ENCODE data around the gene SCGB3A1.

The SCGB3A1 gene

DNA sequence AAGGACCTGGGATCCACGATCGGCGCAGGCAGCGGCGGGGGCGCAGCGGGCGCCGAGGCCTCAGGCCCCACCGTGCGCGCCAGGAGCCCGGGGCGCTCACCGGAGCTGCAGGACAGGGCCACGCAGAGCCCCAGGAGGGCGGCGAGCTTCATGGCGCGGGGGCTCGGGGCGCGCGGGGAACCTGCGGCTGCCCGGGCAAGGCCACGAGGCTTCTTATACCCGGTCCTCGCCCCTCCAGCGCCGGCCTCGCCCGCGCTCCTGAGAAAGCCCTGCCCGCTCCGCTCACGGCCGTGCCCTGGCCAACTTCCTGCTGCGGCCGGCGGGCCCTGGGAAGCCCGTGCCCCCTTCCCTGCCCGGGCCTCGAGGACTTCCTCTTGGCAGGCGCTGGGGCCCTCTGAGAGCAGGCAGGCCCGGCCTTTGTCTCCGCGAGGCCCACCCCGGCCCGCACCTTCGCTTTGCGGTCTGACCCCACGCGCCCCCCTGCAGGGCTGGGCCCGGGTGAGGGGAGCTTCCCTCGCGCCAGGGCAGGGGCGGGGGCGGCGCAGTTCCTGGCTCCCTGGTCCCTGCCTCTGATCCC is at the start of gene SCGB3A1:
Gene SCGB3A1 (minus strand): TSS at position 189 of the 577 bp plus-strand sequence. CDS start 37 bp downstream, at position 152.
- no peak for DNase-seq

GRCh38 chr5:180640611-180640860 is 49.2 kb upstream of the SCGB3A1 start:
- DNase-seq, result no peak

DNA sequence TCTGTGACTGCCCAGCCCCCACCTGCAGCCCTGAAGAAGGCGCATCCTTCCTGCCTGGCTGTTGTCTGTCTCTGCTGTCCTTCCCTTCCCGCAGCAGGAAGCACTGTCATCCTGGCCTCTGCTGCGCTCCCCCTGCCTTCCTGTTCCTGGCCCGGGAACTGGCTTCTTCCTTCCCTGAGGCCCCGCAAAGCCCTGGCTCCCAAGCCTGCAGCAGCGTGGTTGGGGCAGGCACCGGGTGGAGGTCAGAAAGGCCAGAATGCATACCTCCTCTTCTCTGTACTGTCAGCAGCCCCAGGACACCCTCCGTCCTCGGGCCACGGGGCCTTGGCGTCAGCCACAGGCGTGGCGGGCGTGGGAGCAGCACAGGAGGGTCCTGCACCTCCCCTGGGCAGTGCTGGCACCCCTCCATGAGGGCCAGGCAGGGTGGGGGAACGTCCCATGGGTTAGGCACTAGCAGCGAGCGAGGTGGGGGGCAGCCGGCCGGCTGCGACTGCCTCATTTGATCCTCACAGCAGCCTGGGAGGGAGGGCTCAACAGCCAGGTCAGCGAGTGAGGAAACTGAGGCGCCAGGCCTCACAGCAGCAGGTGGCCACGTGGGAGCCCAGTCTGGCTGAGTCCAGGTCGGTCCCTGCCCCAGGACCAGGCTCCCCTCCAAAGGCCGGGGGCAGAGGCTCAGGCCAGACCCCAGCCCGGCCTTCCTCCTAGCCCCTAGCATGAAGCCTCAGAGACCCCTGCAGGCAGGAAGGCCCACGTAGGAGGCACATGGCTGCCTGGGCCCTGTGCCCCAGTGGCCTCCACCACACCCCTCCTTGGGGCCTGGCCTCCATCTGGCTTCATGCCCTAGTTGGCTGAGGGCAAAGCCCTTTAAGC is 48.7 kb upstream of the SCGB3A1 start:
- no peak for DNase-seq

DNA sequence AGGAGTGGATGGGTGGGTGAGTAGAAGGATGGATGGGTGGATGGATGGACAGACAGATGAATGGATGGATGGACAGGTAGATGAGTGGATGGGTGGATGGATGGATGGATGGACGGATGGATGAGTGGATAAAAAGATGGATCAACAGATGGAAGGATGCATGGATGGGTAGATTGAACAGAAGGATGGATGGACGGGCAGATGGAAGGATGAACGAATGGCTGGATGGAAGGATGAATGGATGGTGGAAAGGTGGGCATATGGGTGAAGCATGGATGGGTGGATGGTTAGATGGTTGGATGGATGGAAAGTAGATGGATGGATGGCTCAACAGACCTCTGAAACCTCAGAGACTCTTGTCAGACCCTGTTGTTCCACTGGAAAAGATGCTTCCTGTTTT is 48.0 kb upstream of the SCGB3A1 start:
- DNase-seq, result no peak

DNA sequence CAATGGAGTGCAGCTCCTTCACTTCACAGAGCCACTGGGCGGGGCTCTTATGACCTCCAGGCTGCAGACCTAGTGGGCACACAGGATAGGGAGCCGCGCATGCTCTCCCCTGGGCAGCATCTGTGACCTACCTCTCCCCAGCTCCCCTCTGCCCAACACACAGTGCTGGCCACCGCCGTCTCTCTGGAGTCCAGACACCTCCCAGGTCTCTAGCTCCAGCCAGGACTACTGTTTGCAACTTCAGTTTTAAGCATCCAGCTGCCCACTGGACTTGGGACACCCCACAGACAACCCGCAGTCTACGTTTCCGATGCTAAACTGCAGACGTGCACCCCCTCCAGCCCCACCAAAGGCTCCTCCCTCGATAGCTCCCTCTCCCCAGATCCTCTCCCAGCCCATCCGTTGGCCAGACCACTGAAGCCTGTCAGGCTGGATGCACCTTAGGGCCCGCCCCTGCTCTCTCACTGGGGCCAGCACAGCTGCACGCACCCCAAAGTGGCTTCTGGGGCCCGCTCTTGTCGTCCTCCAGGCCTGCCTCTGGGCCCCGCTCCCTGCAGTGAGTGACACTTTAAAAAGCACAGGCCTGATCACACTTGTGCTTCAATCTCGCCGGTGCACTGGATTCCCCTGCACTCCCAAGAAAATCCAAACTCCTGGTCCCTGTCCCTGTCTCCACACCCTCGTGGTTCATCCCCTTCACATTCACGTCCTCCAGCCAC is 46.8 kb upstream of the SCGB3A1 start:
- no peak for DNase-seq

DNA sequence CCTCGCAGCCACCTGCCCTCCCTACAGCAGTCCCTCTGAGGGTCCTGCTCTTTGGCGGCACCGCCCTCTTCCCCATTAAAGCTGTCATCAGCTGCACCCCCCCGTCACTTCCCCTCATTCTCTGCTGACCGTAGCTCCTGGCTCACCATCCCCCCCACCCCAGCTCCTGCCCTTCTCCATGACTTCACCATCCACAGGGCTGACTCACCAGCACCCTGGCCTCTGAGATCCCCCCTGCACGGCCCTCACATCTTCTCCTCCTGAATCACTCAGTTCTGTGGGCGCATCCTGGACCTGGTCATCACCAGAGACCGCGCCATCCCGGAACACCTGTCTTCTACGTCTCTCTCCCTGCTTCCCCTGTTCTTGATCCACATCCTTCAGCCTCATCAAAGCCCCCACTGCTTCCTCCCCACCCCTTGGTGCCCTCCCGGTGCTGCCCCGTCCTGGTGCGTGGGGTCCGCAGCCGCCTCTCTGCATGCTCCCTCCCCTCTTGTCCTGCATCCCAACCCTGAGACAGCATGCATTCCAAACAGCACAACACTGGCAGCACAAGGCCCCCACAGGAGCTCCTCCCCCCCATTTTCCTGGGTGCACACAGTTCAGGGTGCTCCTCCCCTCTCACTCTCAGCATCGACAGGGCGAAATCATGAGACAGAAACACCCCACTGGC is 45.2 kb upstream of the SCGB3A1 start:
- no peak for DNase-seq

DNA sequence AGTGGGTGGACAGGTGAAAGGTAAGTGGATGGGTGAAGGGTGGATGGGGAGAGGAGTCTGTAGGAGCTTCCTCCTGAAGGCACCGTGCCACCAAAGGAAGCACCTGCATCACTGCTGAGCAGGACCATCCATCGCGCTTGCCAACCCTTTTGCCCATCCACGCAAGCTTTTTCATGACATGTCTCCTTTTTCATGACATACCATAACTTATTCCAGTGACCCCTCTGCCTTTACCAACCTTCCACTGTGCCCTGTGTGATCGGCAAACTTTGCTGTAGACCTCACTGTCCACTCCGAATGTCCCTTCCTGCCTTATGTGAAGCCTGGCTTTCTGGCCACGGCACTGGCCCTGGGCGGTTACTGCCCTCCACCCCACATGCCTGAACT is 44.7 kb upstream of the SCGB3A1 start:
- DNase-seq, result no peak

GRCh38 chr5:180633283-180634177 is 42.2 kb upstream of the SCGB3A1 start:
- no peak for DNase-seq

DNA sequence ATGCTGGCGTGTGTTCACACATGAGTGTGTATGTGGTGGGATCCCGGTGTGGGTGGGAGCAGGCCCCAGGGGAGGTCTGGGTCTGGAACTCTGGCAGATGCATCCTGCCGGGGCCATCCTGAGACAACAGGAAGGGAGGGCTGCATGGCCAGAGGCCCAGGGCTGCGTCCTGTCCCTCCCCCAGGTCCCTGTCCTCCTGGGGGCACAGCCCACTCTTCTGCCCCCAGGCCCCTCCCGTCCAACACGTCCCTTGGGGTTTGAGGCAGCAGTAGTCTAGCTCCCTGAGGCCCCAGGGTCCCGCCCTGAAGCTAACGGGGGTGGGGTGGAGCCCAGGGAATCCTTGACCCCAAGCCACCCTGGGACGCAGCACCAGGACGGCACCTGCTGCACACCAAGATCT is 41.5 kb upstream of the SCGB3A1 start:
- DNase-seq, result no peak

DNA sequence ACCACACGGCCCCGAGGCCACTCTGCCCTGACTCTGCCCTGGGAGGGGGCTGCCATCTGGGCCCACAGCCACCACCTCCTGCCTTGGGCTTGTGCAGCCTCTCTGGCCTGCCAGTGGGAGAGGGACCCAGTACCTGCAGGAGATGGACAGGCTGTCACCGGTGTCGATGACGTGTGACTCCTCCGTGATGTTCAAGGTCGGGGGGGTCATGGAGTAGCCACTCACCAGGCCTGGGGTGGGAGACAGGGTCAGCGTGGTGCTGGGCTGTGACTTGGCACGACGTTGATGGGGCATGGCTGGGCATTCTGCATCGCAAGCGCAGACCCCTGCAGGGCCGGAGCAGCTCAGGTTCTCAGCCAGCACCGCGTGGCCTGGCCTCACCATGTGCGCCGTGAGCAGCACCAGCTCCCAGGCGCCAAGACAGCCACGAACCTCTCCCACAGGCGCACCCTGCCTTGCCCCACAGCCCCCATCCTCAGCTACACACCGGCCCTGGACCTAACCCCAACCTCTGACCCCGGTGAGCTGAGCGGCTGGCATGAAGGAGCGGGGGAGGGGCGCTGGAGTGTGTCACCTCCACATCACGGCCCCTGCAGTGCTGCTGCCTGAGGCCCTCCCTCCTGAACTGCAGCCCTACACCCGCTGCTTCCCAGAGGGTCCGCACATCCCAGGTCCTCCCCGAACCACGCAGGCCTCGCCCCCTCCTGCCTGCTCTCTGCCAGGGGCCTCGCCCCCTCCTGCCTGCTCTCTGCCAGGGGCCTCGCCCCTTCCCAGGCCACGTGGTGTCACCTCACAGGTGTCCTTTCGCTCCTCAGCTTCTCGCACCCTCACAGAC is 40.5 kb upstream of the SCGB3A1 start:
- no peak for DNase-seq

DNA sequence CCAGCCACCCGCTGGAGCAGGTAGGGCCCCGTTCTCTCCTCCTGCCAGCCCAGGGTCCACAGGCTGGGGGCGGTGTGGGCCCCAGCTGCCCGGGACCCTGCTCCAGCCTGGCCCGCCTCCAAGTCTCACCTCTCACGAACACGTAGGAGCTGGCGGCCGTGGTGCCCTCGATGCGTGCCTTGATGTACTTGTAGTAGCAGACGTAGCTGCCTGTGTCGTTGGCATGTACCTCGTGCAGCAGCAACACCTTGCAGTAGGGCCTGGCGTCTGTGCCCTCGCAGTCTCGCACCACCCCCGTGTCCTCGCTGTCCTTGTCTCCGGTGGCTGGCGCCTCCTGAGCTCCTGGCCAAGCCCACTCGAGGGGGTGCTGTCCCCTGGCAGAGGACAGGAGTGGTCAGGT is 39.1 kb upstream of the SCGB3A1 start:
- DNase-seq, result no peak

- no peak for DNase-seq
Observed at GRCh38 chr5:180629831-180630382, 38.6 kb upstream of the SCGB3A1 start.

DNA sequence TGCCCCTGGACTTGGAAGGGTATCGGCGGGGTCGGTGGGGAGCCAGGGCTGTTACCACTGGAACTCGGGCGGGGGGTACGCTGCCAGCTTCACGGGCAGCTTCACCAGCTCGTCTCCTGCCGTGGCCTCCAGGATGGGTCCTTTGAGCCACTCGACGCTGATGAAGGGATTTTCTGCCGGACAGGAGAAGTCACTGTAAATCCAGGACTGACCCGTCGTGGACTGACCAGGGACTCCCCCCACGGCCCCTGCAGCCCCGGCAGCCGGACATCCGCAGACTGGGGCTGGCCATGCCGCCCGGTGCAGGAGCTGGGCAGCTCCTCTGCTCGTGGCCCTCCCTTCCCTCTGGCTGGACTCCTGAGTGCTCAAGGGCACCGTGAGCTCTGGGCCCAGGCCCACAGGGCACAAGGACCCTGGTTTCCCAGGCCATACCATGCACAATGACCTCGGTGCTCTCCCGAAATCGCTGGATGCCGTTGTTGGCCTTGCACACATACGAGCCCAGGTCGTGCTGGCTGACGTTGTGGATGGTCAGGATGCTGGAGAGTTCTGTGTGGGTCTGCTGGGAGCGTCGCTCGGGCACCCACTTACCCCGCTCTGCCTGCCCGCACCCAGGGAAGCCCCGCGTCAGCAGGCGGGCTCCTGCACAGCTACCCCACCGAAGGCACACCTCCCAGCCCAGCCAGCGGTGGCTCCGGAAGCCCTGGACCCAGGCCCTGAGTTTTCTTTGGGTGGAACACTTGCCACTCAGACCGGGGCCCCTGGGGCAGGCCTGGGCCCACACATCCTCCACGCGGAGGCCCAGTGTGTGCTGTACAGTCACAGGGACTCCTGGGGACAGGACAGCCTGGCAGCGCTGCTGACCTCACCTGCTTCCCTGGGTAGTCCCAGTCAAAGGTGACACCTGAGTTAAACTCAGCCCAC is 37.8 kb upstream of the SCGB3A1 start:
- DNase-seq, result no peak

DNA sequence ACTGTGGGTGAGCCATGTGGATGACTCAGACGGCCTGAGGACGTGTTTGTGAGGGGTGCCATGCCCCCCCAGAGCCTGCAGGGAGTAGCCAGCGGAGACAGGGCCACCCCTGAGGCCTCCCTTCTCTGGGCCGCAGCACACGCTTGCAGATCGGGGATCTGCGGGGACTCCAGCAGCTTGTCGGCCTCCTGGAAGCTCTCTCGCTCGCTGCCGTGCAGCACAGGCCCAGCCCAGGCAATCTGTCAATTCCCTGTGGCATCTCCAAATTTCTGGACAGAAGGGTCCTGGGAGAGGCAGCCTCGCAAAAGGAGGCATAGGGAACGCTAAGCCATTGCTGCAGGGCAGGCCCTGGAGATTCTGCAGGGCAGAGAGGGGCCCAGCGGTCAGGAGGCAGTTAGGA is 36.9 kb upstream of the SCGB3A1 start:
- no peak for DNase-seq

GRCh38 chr5:180627386-180628120 is 36.3 kb upstream of the SCGB3A1 start:
- DNase-seq, result no peak

DNA sequence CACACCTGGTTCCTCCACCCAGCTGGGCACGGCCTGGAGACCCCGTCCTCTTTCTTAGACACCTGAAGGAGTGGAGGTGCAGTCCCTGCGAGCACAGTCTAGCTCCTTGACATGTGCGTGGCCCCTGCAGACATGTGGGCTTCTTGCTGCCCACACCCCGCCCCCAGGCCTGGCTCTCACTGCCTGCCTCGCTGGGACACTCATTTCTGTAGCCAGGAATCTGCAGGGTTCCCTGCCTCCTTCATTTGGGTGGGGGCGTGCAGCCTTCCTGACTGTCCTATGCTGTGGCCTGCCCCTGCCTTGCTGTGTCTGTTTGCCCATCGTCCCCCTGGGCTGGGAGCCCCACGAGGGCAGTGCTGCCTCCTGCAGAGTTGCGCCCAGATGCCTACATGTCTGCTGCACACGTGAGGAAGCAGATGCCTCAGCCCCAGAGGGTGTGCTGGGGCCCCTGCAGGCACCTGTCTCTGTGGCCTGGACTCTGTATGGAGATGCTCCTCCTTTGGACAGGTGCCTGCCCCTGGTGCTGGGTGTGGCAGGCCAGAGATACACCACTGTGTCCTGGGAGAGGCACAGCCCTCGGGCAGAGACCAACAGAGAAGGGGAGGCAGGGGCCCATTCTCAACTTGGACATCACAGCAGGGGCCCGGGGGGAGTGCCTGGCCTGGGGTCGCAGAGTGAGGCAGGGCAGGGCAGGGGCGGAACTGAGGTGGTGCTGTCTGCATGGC is 35.5 kb upstream of the SCGB3A1 start:
- no peak for DNase-seq

DNA sequence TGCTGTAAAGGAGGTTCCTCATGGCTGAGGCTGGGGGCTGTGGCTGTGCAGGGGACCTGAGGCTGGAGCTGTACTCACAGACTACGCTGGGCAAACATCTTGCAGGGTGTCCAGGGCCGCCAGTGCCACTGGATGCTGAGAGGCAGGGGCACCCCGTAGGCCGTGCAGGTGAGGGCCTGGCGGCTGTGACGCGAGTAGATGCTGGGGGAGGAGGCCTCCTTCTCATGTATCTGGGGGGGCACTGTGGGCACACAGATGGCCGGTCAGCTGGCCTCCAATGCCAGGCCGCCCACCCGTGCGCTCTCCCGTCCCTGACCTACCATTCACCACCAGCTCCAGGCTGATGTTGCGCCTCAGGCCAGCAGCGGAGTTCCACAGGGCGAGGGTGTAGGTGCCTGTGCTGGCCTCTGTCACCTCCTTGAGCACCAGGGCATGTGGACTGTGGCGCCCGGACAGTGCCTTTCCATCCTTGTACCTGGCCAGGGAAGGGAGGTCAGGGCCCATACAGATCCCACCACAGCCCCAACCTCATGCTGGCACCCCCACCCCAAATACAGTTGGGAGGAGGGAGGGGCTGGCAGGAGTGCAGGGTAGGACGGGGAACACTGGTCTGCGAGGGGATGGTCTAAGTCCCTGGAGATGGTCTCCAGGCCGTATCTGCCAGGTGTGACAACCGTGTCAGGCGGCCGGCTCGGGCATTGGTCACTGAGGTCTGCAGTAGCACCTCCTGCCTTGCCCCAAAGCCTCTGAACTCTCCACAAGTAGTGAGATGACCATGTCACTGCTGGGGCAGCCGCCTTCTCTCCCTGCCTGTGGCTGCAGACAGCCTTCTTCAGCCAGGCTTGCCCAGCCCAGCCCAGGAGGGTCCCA is 34.7 kb upstream of the SCGB3A1 start:
- no peak for DNase-seq
